ENCODE measurements around the gene CAPN5. TPM values are rescaled to one million over a fixed set of nuclear protein-coding genes. Genes with fewer than 3 reads are reported as not detected.

The CAPN5 gene
- total RNA-seq, 4 donors from 2014 or later, result 1.8 to 16.6 (median 8.0) TPM

- Histone ChIP-seq H3K4me3 (no peak overlapping the region), H3K36me3 (no peaks in the 10 kb centered on the region), H3K4me1 (peaks cover 6 to 14% of the 10 kb centered on the region in 2 donors), H3K27ac (no peak overlapping the region), H3K9me3 (no peaks in the 10 kb centered on the region), H3K27me3 (no peaks in the 10 kb centered on the region)
- intact Hi-C loops (cut with DNase I; ENCODE audit: low total_unique reads), result no loop called here
- no peak for DNase-seq
- TF ChIP-seq POLR2A (IDR thresholded peaks at IDR 0.05), result no peak
- TF ChIP-seq, protein P1, sequence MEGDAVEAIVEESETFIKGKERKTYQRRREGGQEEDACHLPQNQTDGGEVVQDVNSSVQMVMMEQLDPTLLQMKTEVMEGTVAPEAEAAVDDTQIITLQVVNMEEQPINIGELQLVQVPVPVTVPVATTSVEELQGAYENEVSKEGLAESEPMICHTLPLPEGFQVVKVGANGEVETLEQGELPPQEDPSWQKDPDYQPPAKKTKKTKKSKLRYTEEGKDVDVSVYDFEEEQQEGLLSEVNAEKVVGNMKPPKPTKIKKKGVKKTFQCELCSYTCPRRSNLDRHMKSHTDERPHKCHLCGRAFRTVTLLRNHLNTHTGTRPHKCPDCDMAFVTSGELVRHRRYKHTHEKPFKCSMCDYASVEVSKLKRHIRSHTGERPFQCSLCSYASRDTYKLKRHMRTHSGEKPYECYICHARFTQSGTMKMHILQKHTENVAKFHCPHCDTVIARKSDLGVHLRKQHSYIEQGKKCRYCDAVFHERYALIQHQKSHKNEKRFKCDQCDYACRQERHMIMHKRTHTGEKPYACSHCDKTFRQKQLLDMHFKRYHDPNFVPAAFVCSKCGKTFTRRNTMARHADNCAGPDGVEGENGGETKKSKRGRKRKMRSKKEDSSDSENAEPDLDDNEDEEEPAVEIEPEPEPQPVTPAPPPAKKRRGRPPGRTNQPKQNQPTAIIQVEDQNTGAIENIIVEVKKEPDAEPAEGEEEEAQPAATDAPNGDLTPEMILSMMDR (IDR thresholded peaks at IDR 0.05), result no peak
Measured at GRCh38 chr11:77068457-77069335, 1.9 kb downstream of the CAPN5 start.

- peaks cover 6 to 21% of the 10 kb centered on the region in 2 donors for H3K4me1 ChIP-seq
- no peaks in the 10 kb centered on the region for H3K9me3 ChIP-seq
- no peak overlapping the region for H3K4me3 ChIP-seq
- peak in 1 of 2 donors; percentile 8 for DNase-seq
- no peak overlapping the region for H3K27ac ChIP-seq
- TF ChIP-seq POLR2A (IDR thresholded peaks at IDR 0.05), result no peak
- TF ChIP-seq, protein P1 (IDR thresholded peaks at IDR 0.05), result no peak
- H3K27me3 ChIP-seq, result no peaks in the 10 kb centered on the region
- no peaks in the 10 kb centered on the region for H3K36me3 ChIP-seq
- intact Hi-C loops (cut with DNase I; ENCODE audit: low total_unique reads), result no loop called here
Measured at GRCh38 chr11:77069336-77069968, 2.7 kb downstream of the CAPN5 start.

DNA sequence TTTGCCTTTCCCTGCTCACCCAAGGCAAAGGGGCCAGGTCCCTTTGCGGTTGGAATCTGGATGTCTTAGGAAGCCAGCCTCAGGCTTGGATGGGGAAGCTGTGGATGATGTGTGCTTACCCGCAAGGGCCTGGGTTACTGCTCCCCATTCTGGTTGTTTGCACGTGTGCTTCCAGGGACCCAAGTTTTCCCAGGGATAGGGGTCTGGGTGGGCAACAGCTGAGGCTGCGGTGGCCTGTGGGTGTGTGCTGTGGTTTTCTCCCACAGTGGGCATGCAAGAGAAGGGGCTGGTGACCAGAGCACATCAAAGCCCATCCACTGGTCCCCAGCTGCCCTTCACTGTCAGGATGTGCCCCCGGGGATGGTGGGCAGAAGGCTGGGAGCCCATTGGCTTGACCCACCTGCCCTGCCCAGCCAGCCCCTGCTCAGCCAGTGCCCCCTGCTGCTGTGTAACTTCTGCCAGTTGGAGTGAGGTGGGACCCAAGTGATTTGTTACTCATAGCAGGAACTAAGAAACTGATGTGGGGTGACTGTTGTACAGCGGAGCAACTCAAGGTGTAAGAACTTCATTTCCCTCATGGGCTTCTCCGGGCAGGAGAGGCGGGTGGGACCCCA lies 3.3 kb downstream of the CAPN5 start:
- intact Hi-C loops (cut with DNase I; ENCODE audit: low total_unique reads), result no loop called here
- no peak overlapping the region for H3K4me3 ChIP-seq
- H3K27me3 ChIP-seq, result no peaks in the 10 kb centered on the region
- TF ChIP-seq, protein P1 (IDR thresholded peaks at IDR 0.05), result no peak
- TF ChIP-seq POLR2A (IDR thresholded peaks at IDR 0.05), result no peak
- no peaks in the 10 kb centered on the region for H3K36me3 ChIP-seq
- H3K9me3 ChIP-seq, result no peaks in the 10 kb centered on the region
- DNase-seq, result peak in 1 of 2 donors; percentile 9
- no peak overlapping the region for H3K27ac ChIP-seq
- peaks cover 6 to 24% of the 10 kb centered on the region in 2 donors for H3K4me1 ChIP-seq

- Histone ChIP-seq H3K27ac (peak overlapping the region in 1 of 2 donors; percentile 14), H3K4me3 (no peak overlapping the region), H3K36me3 (no peaks in the 10 kb centered on the region), H3K4me1 (peaks cover 6 to 24% of the 10 kb centered on the region in 2 donors), H3K27me3 (no peaks in the 10 kb centered on the region), H3K9me3 (no peaks in the 10 kb centered on the region)
- no peak for TF ChIP-seq POLR2A (IDR thresholded peaks at IDR 0.05)
- TF ChIP-seq, protein P1 (IDR thresholded peaks at IDR 0.05), result no peak
- intact Hi-C loops (cut with DNase I; ENCODE audit: low total_unique reads), result no loop called here
- peak in 1 of 2 donors; percentile 11 for DNase-seq
Measured at GRCh38 chr11:77071077-77071476, 4.3 kb downstream of the CAPN5 start.
